HepG2 (cell line): ENCODE measurements around the gene SEMA7A. TPM values are rescaled to one million over a fixed set of nuclear protein-coding genes. Genes with fewer than 3 reads are reported as not detected.

ENCODE experiments used
- ASH2L ChIP-seq: fragments of 300-600, 200-600 bp; sonication (generic); IDR thresholded peaks from 2 replicates; pipeline ENCODE4 v1.7.0; 2017; ENCODE audit warnings: low read depth, mild to moderate bottlenecking, moderate library complexity, mixed read lengths, low read length; ENCODE audit not compliant: insufficient read length
- ATM ChIP-seq: fragments of 450-650 bp; IDR thresholded peaks from 2 replicates; pipeline ENCODE4 v1.7.1; 2017; ENCODE audit warnings: mild to moderate bottlenecking, borderline replicate concordance
- ELF1 ChIP-seq: sonication (generic); formaldehyde crosslinking; IDR thresholded peaks from 2 replicates; pipeline ENCODE4 v1.4.0; 2020; ENCODE audit warnings: missing genetic modification reagents
- GMEB2 ChIP-seq: IDR thresholded peaks from 2 replicates; pipeline ENCODE4 v1.6.1; 2016; ENCODE audit warnings: missing biosample characterization, missing genetic modification reagents, low read depth
- GTF3A ChIP-seq: sonication (generic); formaldehyde crosslinking; conservative IDR thresholded peaks from 2 replicates; pipeline ENCODE4 v1.4.0; 2020; ENCODE audit warnings: mild to moderate bottlenecking, missing genetic modification reagents
- HMG20A ChIP-seq: IDR thresholded peaks from 2 replicates; pipeline ENCODE4 v1.6.1; 2016; ENCODE audit warnings: borderline replicate concordance
- HMG20B ChIP-seq: conservative IDR thresholded peaks from 2 replicates; pipeline ENCODE4 v1.6.1; 2016; ENCODE audit warnings: missing genetic modification reagents, missing compliant biosample characterization
- HOXA5 ChIP-seq: sonication (generic); formaldehyde crosslinking; IDR thresholded peaks from 2 replicates; pipeline ENCODE4 v1.4.0; 2020; ENCODE audit warnings: missing genetic modification reagents
- JUN ChIP-seq: sonication (generic); formaldehyde crosslinking; IDR thresholded peaks from 2 replicates; pipeline ENCODE4 v1.4.0; 2020; ENCODE audit warnings: mild to moderate bottlenecking, missing genetic modification reagents
- KLF13 ChIP-seq: sonication (generic); formaldehyde crosslinking; IDR thresholded peaks from 2 replicates; pipeline ENCODE4 v1.4.0; 2020; ENCODE audit warnings: mild to moderate bottlenecking, missing genetic modification reagents
- MED13 ChIP-seq: sonication (generic); formaldehyde crosslinking; IDR thresholded peaks from 2 replicates; pipeline ENCODE4 v1.5.0; 2020; ENCODE audit warnings: missing genetic modification reagents
- NCOA5 ChIP-seq: sonication (generic); formaldehyde crosslinking; IDR thresholded peaks from 2 replicates; pipeline ENCODE4 v1.4.0; 2020; ENCODE audit warnings: missing genetic modification reagents
- NFYC ChIP-seq: IDR thresholded peaks from 2 replicates; pipeline ENCODE4 v1.6.1; 2016; ENCODE audit warnings: missing genetic modification reagents, missing compliant biosample characterization
- NR0B2 ChIP-seq: sonication (generic); formaldehyde crosslinking; IDR thresholded peaks from 2 replicates; pipeline ENCODE4 v1.4.0; 2020; ENCODE audit warnings: mild to moderate bottlenecking, missing genetic modification reagents
- PHF5A ChIP-seq: IDR thresholded peaks from one replicate; pipeline ENCODE4 v1.6.1; 2018; ENCODE audit warnings: low read depth, missing genetic modification reagents; ENCODE audit not compliant: unreplicated experiment
- POLR2G ChIP-seq: fragments of 200-400 bp; formaldehyde crosslinking; IDR thresholded peaks from 2 replicates; pipeline ENCODE4 v1.6.1; 2018; ENCODE audit warnings: mild to moderate bottlenecking, low read depth, low read length, moderate library complexity
- SNRNP70 ChIP-seq: fragments of 200-400 bp; formaldehyde crosslinking; IDR thresholded peaks from 2 replicates; pipeline ENCODE4 v1.6.1; 2017; ENCODE audit warnings: mild to moderate bottlenecking, low read depth, low read length, moderate library complexity
- TMF1 ChIP-seq: sonication (generic); formaldehyde crosslinking; IDR thresholded peaks from 2 replicates; pipeline ENCODE4 v1.8.1; 2022; ENCODE audit warnings: low read depth, missing genetic modification reagents
- TRIM24 ChIP-seq: sonication (generic); formaldehyde crosslinking; IDR thresholded peaks from 2 replicates; pipeline ENCODE4 v1.8.0; 2022; ENCODE audit warnings: mild to moderate bottlenecking, missing genetic modification reagents
- YEATS4 ChIP-seq: sonication (generic); formaldehyde crosslinking; IDR thresholded peaks from 2 replicates; pipeline ENCODE4 v1.4.0; 2020; ENCODE audit warnings: missing genetic modification reagents, borderline replicate concordance
- ZBTB7A ChIP-seq: sonication (generic); formaldehyde crosslinking; IDR thresholded peaks from 2 replicates; pipeline ENCODE4 v1.8.0; 2022; ENCODE audit warnings: mild to moderate bottlenecking, missing genetic modification reagents
- ZFP37 ChIP-seq: sonication (generic); formaldehyde crosslinking; IDR thresholded peaks from 2 replicates; pipeline ENCODE4 v1.4.0; 2020; ENCODE audit warnings: missing genetic modification reagents, borderline replicate concordance
- ZNF101 ChIP-seq: sonication (generic); formaldehyde crosslinking; IDR thresholded peaks from 2 replicates; pipeline ENCODE4 v1.4.0; 2020; ENCODE audit warnings: mild to moderate bottlenecking, low read depth, missing genetic modification reagents, borderline replicate concordance
- ZNF34 ChIP-seq: sonication (generic); formaldehyde crosslinking; IDR thresholded peaks from 2 replicates; pipeline ENCODE4 v1.4.0; 2020; ENCODE audit warnings: mild to moderate bottlenecking, missing genetic modification reagents, borderline replicate concordance
- ZNF570 ChIP-seq: sonication (generic); formaldehyde crosslinking; IDR thresholded peaks from 2 replicates; pipeline ENCODE4 v1.4.0; 2020; ENCODE audit warnings: mild to moderate bottlenecking, missing genetic modification reagents, borderline replicate concordance
- ZNF615 ChIP-seq: sonication (generic); formaldehyde crosslinking; IDR thresholded peaks from 2 replicates; pipeline ENCODE4 v1.5.0; 2020; ENCODE audit warnings: mild to moderate bottlenecking, missing genetic modification reagents, borderline replicate concordance
- ZNF660 ChIP-seq: sonication (generic); formaldehyde crosslinking; IDR thresholded peaks from 2 replicates; pipeline ENCODE4 v1.5.1; 2020; ENCODE audit warnings: mild to moderate bottlenecking, low read depth, missing genetic modification reagents, borderline replicate concordance
- ZNF703 ChIP-seq: sonication (generic); formaldehyde crosslinking; IDR thresholded peaks from 2 replicates; pipeline ENCODE4 v1.5.1; 2020; ENCODE audit warnings: missing genetic modification reagents, mild to moderate bottlenecking, moderate library complexity, borderline replicate concordance
- ZNF749 ChIP-seq: sonication (generic); formaldehyde crosslinking; IDR thresholded peaks from 2 replicates; pipeline ENCODE4 v1.8.0; 2022; ENCODE audit warnings: mild to moderate bottlenecking, missing genetic modification reagents, moderate library complexity, borderline replicate concordance
- ZSCAN31 ChIP-seq: sonication (generic); formaldehyde crosslinking; IDR thresholded peaks from 2 replicates; pipeline ENCODE4 v1.5.0; 2020; ENCODE audit warnings: low read depth, mild to moderate bottlenecking, missing genetic modification reagents
- polyA plus RNA-seq, 8 experiments: library from polyadenylated mRNA; depleted of rRNA in 3 of 8; stranded (reverse) in 7 of 8; unstranded in 1 of 8; fragments of >200 nt; fragmentation: Illumina TruSeq in 4 of 8; extraction: Trizol in 4 of 8; gene quantifications; 2 replicates each; pipeline versions ENCODE4 v1.2.1 to v1.2.3, GENCODE V29; 2011 to 2016; ENCODE audit warnings: low read depth in 4 of 8, missing spikeins in 1 of 8, mixed read lengths in 1 of 8; ENCODE audit not compliant: insufficient read depth in 1 of 8
- total RNA-seq, 5 experiments: library from RNA; depleted of rRNA; stranded (reverse); fragments of >200 nt; fragmentation: Illumina TruSeq; extraction: Trizol; gene quantifications; 2 replicates each; pipeline ENCODE4 v1.2.3, GENCODE V29; 2016; ENCODE audit warnings: low read depth in 1 of 5

SEMA7A gene
- total and polyA plus RNA-seq, 2 of the 13 experiments (the other 11 are each of a cell fraction or from before 2014, with no cell fraction given), result 9.0 to 15.8 TPM

DNA sequence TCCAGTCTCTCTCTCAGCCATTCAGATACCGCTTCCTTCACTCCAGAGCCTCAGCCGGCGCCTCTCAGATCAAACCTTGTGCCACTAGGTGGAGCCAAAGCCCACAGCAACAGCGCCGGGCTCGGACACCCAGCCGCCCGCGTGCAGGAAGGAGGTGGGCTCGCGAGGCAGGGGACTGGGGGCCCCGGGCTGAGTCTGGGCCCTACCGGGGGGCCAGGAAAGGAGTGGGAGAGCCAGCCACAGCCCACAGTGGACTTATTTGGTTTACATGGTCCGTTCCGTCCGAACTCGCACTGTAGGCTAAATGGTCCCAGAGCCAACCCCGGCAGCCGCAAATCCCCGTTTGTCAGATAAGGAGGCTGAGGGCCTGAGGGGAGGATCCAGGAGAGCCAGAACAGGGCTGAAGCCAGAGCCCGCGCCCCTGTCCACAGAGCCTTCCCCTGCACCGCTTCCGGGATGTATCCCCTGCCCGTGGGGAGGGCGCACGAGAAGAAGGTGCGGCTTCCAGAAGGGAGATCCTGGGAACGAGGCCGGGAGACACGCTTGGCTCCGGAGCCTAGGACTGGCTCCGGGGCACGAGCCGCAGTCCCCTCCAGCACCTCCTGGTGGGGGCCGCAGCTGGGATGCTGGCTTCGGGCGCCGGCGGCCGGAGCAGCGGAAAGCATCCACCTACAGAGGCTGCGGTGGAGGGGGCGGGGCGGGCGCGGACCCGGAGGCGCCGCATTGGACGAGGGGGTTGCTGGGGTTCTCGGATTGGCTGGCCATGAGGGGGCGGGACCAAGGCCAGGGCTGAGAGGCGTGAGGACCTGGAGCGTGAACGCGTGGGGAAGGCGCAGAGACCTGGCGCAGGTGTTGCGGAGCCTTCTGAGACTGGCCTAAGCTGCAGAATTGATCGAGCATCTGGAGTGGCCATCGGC, 59.8 kb downstream of the SEMA7A start (continued):
- TF ChIP-seq MED13 (CRISPR knock-in tag) (no peak), NCOA5 (CRISPR knock-in tag) (no peak), ZNF749 (no peak), KLF13 (no peak), YEATS4 (CRISPR knock-in tag) (no peak), GTF3A (CRISPR knock-in tag) (no peak; the same call in 1 of the 2 replicates), HOXA5 (CRISPR knock-in tag) (0 out of 2 replicates have a peak, but pooled peaks have one; percentile 39), ELF1 (CRISPR knock-in tag) (peak; percentile 43), ZNF660 (CRISPR knock-in tag) (no peak; the same call in 1 of the 2 replicates), GMEB2 (CRISPR knock-in tag) (no peak), ZNF703 (CRISPR knock-in tag) (0 out of 2 replicates have a peak, but pooled peaks have one; percentile 21), JUN (no peak), ZNF615 (CRISPR knock-in tag) (no peak), NFYC (CRISPR knock-in tag) (peak; percentile 84), SNRNP70 (no peak), ATM (no peak), ZNF570 (CRISPR knock-in tag) (no peak), HMG20B (CRISPR knock-in tag) (no peak), ASH2L (no peak), TRIM24 (CRISPR knock-in tag) (no peak), POLR2G (0 out of 2 replicates have a peak, but pooled peaks have one; percentile 37), TMF1 (CRISPR knock-in tag) (peak; percentile 56; the same call in 1 of the 2 replicates), PHF5A (no peak), ZNF101 (CRISPR knock-in tag) (no peak), ZFP37 (CRISPR knock-in tag) (no peak), ZSCAN31 (CRISPR knock-in tag) (no peak), ZNF34 (CRISPR knock-in tag) (no peak), NR0B2 (CRISPR knock-in tag) (peak; percentile 49; the same call in 1 of the 2 replicates), HMG20A (no peak), ZBTB7A (CRISPR knock-in tag) (no peak)
